GM21786 (cell line): ENCODE results near the gene RPL39L.
"Not testable (repeated sequence)": the region's sequence is repeated elsewhere in the genome, so short reads cannot be mapped to it uniquely, and the experiment has no call there.

ENCODE experiments used
- ATAC-seq: cut with Tn5 transposase; IDR thresholded peaks from one replicate; pipeline ENCODE4 v1.9.1; 2021; ENCODE audit not compliant: unreplicated experiment

RPL39L gene

GRCh38 chr3:187139895-187140253, 578 bp upstream of the RPL39L start:
- ATAC-seq: no peak

DNA sequence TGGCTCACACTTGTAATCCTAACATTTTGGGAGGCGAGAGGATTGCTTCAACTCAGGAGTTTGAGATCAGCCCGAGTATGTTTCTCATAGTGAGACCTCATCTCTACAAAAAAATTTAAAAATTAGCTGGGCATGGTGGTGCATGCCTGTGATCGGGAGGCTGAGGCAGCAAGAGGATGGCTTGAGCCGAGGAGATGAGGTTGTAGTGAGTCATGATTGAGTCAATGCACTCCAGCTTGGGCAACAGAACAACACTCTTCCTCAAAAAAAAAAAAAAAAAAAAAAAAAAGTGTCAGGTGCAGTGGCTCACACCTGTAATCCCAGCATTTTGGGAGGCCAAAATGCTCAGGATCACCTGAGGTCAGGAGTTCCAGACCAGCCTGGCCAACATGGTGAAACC, 2.4 kb downstream of the RPL39L start:
- ATAC-seq: no peak

- no peak for ATAC-seq
Observed at GRCh38 chr3:187136337-187136736, 3.0 kb downstream of the RPL39L start.

DNA sequence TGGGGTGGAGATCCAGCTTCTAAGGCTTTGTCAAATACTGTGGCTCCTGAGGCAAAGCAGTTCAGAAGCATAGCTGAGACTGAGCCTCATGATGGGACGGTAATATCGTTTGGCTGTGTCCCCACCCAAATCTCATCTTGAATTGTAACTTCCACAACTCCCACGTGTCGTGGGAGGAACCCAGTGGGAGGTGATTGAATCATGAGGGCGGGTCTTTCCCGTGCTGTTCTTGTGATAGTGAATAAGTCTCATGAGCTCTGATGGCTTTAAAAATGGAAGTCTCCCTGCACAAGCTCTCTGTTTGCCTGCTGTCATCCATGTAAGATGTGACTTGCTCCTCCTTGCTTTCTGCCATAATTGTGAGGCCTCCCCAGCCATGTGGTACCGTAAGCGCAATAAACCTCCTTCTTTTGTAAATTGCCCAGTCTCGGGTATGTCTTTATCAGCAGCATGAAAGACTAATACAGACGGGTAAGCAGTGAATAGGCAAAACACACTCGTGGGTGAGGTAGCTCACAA, 4.1 kb downstream of the RPL39L start:
- not testable (repeated sequence) for ATAC-seq

DNA sequence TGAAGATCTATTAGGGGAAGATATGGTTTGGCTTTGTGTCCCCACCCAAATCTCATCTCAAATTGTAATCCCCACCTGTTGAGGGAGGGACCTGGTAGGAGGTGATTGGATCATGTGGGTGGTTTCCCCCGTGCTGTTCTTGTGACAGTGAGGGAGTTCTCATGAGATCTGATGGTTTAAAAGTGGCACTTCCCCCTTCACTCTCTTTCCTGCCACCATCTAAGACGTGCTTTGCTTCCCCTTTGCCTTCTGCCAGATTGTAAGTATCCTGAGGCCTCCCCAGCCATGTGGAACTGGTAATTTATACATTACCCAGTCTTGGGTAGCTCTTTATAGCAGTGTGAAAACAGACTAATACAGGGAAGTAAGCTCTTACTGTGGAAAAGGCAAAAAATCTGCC, 6.1 kb downstream of the RPL39L start:
- ATAC-seq: not testable (repeated sequence)

DNA sequence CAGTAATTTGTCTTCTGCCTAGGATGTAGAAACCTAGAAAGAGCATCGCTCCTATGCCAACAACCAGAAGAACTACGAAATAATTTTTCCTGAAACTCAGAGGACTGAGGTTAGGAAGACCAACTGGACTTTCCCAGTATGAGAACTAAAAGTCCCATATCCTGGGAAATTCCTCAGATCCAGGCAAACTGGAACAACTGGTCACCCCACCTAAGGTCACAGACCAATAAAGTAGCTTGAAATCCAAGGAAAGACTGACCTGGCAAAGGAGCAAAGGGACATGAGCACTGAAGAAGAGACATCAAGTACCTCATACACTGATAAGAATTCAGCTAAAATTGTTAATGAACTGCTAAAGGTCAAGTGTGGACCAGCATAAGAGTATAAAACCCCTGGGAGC, 6.6 kb downstream of the RPL39L start:
- ATAC-seq: no peak

- no peak for ATAC-seq
Observed at GRCh38 chr3:187131981-187132380, 7.3 kb downstream of the RPL39L start.

GRCh38 chr3:187130346-187131066, 8.8 kb downstream of the RPL39L start:
- ATAC-seq: peak; percentile 91

DNA sequence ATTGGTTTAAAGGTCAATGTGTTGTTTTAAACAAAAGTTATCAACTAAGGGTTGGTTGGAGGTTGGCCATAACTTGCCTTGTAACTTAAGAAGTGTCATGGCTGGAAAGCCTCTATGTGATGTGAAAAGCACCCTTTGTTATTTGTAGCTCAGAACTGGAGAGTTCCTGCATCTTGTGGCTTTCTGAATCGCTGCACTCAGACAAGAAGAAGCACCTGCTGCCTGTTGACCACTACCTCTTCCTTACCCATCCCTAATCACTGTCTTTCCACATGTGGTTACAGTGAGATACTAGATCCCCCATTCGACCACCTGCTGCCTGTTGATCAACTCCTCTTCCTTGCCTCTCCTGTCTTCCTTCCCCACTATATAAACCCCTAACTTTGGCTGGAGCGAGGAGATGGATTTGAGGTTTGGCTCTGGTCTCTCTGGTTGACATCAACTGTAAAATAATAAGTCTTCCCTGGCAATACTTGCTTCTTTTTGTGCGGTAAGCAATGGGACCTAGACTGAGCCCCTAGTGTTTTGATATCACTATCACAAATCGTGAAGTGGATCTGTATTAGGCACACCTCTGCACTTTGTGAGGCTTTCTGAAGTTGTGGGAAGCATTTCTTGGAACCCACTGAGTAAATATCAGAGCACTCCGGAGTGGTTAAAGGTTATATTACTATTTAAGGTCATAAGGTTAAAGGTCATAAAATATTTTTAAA, 13.8 kb downstream of the RPL39L start:
- peak; percentile 91 for ATAC-seq

DNA sequence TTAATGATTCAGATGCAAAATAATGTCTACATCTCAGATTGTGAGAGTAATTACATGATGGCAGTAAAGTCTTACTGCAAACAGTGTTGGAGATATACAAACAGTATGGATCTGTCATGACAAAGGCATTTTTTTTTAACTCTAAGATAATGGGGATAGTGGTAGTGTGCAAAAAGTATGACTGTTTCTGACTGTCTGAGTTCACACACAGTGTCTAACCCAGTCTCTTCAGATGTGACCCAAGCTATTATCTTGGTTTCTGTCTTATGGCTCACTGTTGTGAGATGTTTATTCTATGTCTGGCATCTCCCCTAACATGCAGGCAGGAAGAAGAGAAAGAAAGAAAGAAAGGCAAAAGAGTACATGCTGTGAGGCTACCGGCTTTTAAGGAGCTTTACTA, 17.0 kb downstream of the RPL39L start:
- ATAC-seq: no peak

- peak; percentile 63 for ATAC-seq
Observed at GRCh38 chr3:187120326-187120725, 19.0 kb downstream of the RPL39L start.

- ATAC-seq: no peak
Observed at GRCh38 chr3:187114511-187114910, 24.8 kb downstream of the RPL39L start.

- ATAC-seq: no peak
Observed at GRCh38 chr3:187112934-187113793, 26.1 kb downstream of the RPL39L start.

GRCh38 chr3:187110156-187110555, 29.1 kb downstream of the RPL39L start:
- ATAC-seq: no peak

DNA sequence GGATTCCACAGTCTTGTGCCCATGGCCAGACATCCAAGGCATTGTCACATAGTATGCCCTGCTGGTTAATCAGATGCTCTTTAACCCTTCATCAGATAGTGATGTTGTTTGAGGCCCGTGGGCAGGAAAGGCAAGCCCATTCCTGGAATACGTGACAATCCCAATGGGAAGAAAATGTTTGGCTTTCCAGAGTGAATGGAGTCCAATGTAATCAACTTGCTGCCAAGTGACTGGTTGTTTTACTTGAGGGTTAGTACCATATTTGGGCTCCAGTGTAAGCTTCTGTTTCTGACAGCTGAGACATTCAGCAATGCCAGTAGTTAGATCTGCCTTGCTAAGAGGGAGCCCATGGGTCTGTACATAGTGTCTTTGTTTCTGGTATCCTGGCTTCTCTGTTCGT, 31.3 kb downstream of the RPL39L start:
- no peak for ATAC-seq

DNA sequence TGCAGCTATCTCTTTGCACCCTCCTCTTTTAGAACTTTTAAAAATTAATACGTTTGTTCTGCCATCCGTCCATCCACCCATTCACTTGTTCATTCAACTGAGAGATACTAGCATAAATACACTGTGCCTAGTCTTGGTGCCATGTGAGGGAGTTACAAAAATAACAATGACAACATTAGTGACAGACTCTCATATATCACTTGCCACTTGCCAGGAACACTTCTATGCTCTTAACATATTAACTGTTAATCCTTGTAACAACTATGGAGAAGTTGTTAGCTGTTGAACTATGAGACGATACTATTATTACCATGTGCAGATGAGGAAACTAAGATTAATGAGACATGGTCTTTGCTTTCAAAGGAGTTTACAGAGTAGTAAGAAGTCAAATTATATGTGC, 33.6 kb downstream of the RPL39L start:
- ATAC-seq: no peak

DNA sequence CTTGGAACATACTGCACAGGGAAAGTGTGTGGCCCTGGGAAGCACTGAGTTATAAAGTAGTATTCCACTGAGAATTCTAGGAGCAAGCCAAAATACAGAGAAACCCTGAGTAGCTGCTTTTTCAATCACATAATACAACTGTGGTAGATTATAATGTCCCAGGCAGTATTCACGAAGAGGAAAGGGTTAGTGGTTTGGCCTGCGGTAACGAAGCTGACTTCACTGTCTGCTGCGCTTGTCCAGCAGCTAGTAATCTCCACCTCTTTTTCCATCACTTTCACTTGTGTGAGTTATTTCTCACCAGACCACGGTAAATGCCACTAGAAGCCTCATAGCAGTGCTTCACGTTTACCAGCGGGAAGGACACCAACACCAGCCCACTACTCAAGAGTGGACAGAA, 34.4 kb downstream of the RPL39L start:
- ATAC-seq: no peak

- no peak for ATAC-seq
Observed at GRCh38 chr3:187104342-187104741, 35.0 kb downstream of the RPL39L start.

- no peak for ATAC-seq
Observed at GRCh38 chr3:187103251-187103650, 36.0 kb downstream of the RPL39L start.

GRCh38 chr3:187102073-187102634, 37.1 kb downstream of the RPL39L start:
- no peak for ATAC-seq
